ENCODE results near the gene PHF19. TPM values are rescaled to one million over a fixed set of nuclear protein-coding genes. Genes with fewer than 3 reads are reported as not detected.

The PHF19 gene
- total RNA-seq, 1 donor from 2014 or later, result 19.0 TPM

DNA sequence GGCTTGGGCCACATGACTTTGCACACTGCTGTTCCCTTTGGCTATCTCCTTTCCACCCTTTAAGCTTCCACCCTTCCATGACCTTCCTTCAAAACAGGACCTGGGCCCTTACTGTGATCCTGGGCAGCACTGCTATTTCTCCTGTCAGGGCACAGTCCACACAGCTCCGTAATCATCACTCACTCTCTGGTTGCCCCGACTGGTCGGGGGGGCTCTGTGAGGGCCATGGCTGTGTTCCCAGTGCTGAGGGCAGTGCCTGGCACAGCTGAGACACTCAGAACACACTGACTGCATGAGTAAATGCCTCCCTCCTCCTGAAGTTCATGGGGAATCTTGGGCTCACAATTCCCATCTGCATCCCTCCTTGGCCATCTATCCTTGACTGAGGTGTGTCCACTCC lies 37.4 kb upstream of the PHF19 start:
- Histone ChIP-seq H3K4me1 (peaks cover 19% of the 10 kb centered on the region), H3K36me3 (peaks cover 7% of the 10 kb centered on the region), H3K9me3 (no peaks in the 10 kb centered on the region), H3K27ac (no peak overlapping the region), H3K4me3 (no peak overlapping the region), H3K27me3 (no peaks in the 10 kb centered on the region)
- no peak for DNase-seq
- TF ChIP-seq, protein P1, sequence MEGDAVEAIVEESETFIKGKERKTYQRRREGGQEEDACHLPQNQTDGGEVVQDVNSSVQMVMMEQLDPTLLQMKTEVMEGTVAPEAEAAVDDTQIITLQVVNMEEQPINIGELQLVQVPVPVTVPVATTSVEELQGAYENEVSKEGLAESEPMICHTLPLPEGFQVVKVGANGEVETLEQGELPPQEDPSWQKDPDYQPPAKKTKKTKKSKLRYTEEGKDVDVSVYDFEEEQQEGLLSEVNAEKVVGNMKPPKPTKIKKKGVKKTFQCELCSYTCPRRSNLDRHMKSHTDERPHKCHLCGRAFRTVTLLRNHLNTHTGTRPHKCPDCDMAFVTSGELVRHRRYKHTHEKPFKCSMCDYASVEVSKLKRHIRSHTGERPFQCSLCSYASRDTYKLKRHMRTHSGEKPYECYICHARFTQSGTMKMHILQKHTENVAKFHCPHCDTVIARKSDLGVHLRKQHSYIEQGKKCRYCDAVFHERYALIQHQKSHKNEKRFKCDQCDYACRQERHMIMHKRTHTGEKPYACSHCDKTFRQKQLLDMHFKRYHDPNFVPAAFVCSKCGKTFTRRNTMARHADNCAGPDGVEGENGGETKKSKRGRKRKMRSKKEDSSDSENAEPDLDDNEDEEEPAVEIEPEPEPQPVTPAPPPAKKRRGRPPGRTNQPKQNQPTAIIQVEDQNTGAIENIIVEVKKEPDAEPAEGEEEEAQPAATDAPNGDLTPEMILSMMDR (IDR thresholded peaks at IDR 0.05), result no peak
- no peak for ATAC-seq
- intact Hi-C loops (cut with DNase I), result no loop called here

DNA sequence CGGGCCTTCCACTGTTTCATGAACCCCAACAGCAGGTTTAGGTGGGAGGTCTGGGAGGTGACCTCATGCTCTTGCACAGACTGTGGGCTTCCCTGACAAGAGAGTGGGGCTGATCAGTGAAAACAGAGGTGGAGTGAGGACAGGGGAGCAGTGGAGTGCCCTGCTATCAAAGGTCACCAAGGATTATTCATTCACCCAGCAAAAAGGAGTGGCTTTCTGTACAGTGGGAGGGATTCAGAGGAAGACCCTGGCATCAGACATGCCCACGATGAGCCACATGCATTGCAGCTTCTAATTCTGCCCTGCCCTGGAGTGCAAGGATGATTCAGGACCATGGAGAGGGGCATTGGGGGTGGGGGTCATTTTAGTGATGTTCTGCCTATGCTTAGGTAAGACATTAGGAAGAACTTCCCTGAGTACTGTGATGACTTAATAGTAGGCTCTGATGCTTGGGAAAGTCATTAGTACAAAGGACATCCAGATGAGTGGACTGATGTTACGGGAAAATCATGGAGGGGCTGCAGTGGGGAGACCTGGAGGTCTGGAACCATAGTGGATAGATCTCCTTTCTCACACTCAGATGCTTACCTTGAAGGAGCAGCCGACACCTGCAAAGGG lies 36.8 kb upstream of the PHF19 start:
- Histone ChIP-seq H3K4me1 (peaks cover 13% of the 10 kb centered on the region), H3K4me3 (no peak overlapping the region), H3K27me3 (no peaks in the 10 kb centered on the region), H3K36me3 (peaks cover 7% of the 10 kb centered on the region), H3K9me3 (no peaks in the 10 kb centered on the region), H3K27ac (no peak overlapping the region)
- TF ChIP-seq, protein P1 (IDR thresholded peaks at IDR 0.05), result no peak
- no peak for ATAC-seq
- intact Hi-C loops (cut with DNase I), result no loop called here
- no peak for DNase-seq

DNA sequence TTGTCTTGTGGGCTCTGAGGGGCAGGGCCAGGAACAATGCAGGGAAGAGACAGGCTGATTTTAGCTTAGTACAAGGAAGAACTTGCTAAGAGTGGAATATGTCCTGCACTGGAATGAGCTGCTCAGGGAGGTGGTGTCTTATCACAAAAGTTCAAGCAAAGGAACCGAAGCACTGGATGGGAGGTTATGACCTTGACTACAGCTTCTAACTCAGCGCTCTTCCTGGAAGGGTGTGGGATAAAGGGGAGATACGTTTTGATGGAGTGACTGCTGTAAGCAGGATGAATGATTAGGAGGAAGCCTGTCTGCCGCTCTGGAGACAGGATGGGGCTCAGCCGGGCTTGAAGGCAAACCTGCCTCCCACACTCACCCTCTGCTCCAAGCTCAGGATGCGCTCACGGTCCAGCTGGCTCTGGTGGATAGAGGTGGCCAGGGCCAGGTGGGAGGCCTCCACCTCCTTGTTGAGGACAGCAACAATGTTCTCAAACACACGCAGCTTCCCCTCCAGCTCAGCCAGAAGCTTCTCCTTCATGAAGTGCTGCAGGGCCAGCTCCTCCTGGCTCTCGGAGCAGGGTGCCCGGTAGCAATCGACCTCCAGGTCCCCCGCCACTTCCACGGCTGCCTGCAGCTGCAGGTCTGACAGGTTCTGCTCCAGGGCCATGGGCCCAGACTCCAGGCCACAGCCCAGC lies 36.1 kb upstream of the PHF19 start:
- H3K36me3 ChIP-seq, result peaks cover 7% of the 10 kb centered on the region
- no peaks in the 10 kb centered on the region for H3K27me3 ChIP-seq
- no peak overlapping the region for H3K27ac ChIP-seq
- intact Hi-C loops (cut with DNase I), result no loop called here
- peaks cover 10% of the 10 kb centered on the region for H3K4me1 ChIP-seq
- TF ChIP-seq, protein P1 (IDR thresholded peaks at IDR 0.05), result no peak
- ATAC-seq (no peak), DNase-seq (no peak)
- H3K9me3 ChIP-seq, result no peaks in the 10 kb centered on the region
- no peak overlapping the region for H3K4me3 ChIP-seq

DNA sequence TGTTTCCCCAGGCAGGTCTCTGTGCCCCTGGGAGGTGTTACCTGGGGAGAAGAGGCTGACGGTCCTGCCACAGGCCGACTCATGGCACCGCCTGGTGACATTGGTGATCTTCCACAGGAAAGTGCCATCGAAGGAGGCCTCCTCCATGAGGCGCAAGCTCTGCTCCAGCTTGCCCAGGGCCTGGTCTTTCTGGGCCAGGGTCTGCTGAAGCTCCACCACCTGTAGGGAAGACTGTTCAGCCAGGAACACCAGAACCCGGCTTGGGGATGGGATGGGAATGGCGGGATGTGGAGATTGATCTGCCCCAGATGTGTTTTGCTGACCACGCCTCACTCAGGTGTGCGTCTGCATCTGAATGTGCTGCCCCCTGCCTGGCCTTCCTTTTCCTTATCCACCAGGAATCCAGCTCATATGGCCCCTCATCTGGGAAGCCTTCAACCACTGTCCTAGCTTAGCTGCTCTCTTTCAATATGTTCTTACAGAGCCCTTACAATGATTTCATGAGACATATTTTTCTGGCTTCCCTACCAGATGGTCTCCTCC lies 34.4 kb upstream of the PHF19 start:
- intact Hi-C loops (cut with DNase I), result no loop called here
- no peak overlapping the region for H3K27ac ChIP-seq
- peaks cover 7% of the 10 kb centered on the region for H3K36me3 ChIP-seq
- TF ChIP-seq, protein P1 (IDR thresholded peaks at IDR 0.05), result no peak
- peaks cover 6% of the 10 kb centered on the region for H3K4me1 ChIP-seq
- H3K9me3 ChIP-seq, result no peaks in the 10 kb centered on the region
- no peak for ATAC-seq
- H3K27me3 ChIP-seq, result no peaks in the 10 kb centered on the region
- no peak overlapping the region for H3K4me3 ChIP-seq
- DNase-seq, result no peak

DNA sequence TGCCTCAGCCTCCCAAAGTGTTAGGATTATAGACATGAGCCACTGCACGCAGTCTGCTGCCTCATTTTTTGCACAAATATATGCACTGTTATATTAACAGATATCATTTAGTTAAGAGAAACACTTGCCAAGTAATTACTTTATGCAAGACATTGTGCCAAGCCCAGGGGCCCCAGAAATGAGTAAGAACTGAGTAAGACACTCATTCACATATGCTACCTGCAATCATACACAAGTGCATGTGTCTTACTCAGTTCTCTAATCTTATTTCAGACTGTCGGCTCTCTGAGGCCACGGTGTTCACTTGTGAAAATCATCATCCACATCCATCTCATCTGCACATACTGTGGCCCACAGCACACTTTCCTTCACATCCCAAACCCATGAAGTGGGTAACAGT lies 33.7 kb upstream of the PHF19 start:
- DNase-seq (no peak), ATAC-seq (no peak)
- H3K4me1 ChIP-seq, result no peaks in the 10 kb centered on the region
- no peak overlapping the region for H3K4me3 ChIP-seq
- H3K36me3 ChIP-seq, result peaks cover 7% of the 10 kb centered on the region
- no peak overlapping the region for H3K27ac ChIP-seq
- no peaks in the 10 kb centered on the region for H3K27me3 ChIP-seq
- no peaks in the 10 kb centered on the region for H3K9me3 ChIP-seq
- TF ChIP-seq, protein P1 (IDR thresholded peaks at IDR 0.05), result no peak
- intact Hi-C loops (cut with DNase I), result no loop called here
